ENCODE measurements around the gene UNC93A.
"Not testable (repeated sequence)": the region's sequence is repeated elsewhere in the genome, so short reads cannot be mapped to it uniquely, and the experiment has no call there.

The UNC93A gene

GRCh38 chr6:167309355-167310192 is 18.5 kb downstream of the UNC93A start:
- not testable (repeated sequence) for DNase-seq (ENCODE audit: low read depth)

GRCh38 chr6:167311286-167311685 is 20.2 kb downstream of the UNC93A start:
- DNase-seq (ENCODE audit: low read depth) = no peak

DNA sequence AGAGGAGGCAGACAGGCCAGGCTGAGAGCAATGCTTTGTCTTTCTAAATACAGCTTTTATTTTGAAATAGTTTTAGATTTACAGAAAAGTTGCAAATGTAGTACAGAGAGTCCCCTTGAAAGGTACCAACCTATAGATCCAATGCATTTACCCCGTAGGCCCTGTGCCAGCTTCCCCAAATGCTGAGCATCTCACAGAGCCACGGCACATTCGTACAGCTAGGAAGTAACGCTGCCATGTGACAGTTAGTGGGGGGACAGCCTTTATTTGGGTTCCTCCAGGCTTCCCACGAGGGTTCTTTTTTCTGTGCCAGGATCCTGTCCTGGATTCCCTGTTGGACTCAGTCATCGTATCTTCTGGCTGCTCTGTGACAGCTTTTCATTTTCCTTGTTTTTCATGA is 20.6 kb downstream of the UNC93A start:
- DNase-seq (ENCODE audit: low read depth) = not testable (repeated sequence)

DNA sequence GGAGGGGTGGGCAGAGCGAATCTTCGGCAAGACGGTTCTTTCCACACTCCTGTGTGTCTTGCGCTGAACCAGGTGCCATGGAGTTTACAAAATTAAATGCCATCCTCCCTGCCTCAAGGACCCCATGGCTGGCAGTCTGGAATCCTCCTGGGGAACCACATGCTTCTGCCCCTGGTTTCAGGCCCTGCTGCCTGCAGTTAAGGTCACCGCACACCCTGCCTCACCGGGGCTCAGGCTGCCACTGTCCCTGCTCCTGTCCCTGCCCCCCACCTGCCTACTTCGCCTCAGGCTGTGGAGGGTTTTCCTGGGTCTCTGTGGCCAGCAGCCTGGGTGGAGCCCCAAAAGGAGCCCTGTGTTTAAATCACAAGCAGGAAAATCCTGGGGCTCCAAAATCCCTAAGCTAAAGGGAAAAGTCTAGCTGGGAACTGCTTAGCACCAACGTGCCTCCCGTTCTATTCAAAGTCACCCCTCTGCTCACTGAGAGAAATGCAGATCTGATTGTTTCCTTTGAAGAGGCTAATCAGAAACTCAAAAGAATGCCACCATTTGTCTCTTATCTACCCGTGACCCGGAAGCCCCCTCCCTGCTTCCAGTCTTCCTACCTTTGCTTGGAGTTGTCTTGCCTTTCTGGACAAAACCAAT is 23.2 kb downstream of the UNC93A start:
- DNase-seq (ENCODE audit: low read depth) = no peak

GRCh38 chr6:167317172-167317571 is 26.1 kb downstream of the UNC93A start:
- DNase-seq (ENCODE audit: low read depth) = no peak

DNA sequence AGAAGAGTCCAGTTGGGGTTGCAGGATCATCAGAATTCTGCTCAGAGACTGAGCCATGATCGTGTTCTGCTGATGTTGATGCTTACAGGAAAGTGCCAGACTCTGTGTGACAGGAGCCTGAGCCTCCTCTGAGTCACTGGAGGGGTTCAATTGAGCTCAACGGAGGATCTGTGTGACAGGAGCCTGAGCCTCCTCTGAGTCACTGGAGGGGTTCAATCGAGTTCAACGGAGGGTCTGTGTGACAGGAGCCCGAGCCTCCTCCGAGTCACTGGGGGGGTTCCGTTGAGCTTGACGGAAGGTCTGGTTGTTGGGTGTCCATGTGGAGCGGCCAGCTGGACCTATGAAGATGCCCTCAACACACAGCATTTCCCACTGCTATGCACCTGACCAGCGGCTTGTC is 27.2 kb downstream of the UNC93A start:
- not testable (repeated sequence) for DNase-seq (ENCODE audit: low read depth)

DNA sequence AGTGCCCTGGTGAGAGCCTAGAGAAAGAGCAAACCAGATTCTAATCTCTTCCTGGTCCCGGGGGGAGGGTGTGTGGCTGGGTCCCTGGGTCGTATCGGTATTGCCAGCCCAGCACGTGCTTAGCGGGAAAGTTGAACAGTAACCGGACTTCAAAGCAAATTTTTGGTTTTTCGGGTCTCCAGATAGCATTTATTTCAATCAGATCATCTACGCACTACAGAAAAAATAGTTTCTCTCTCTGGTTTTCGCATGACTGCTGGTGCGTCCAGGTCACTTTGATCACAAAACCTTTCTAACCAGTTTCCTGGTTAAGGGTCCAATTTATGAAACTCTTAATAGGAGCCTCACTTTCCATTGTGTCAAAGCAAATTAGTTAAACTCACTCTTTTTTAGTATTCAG is 27.7 kb downstream of the UNC93A start:
- DNase-seq (ENCODE audit: low read depth) = not testable (repeated sequence)

GRCh38 chr6:167319856-167320753 is 29.0 kb downstream of the UNC93A start:
- not testable (repeated sequence) for DNase-seq (ENCODE audit: low read depth)

GRCh38 chr6:167320754-167321056 is 29.6 kb downstream of the UNC93A start:
- not testable (repeated sequence) for DNase-seq (ENCODE audit: low read depth)

- not testable (repeated sequence) for DNase-seq (ENCODE audit: low read depth)
These were observed 30.1 kb downstream of the UNC93A start for GRCh38 chr6:167321185-167321584.

- DNase-seq (ENCODE audit: low read depth) = no peak
These were observed 32.0 kb downstream of the UNC93A start for GRCh38 chr6:167323111-167323510.

DNA sequence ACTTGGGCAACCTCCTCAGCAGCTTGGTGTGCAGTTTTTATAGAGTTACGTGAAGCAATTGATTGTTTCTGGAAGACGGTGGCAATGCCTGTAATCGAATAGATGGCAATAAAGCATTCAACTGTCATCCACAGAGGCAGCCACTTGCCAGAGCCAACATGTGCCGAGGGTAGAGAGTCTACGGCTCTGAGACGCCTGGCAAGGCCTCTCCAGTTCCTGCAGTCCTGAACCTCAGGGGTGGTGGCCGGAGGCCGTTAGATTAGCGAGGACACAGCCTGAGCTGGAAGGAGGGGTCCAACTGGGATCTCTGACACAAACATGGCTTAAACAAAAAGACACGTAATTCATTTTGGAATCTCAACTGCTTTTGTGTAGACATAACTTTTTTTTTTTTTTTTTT is 33.0 kb downstream of the UNC93A start:
- DNase-seq (ENCODE audit: low read depth) = no peak

GRCh38 chr6:167325766-167326165 is 34.7 kb downstream of the UNC93A start:
- DNase-seq (ENCODE audit: low read depth) = no peak

DNA sequence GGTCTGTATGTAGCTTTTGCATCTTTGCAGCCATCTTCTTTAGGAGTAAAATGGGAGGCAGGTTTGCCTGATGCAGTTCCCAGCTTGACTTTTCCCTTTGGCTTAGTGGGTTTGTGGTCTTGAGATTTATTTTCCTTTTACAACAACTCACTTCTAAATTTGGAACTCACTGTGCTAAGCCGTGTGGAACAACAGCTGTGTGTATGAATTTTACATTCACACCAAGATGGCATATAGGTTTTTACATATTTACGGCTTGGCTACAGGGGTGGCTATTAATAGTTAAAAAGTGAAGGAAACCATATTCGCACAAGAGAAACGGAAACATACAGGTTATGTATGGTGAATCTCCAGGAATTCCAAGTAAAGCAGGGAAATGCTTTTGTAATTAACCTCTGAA is 36.3 kb downstream of the UNC93A start:
- DNase-seq (ENCODE audit: low read depth) = no peak

DNA sequence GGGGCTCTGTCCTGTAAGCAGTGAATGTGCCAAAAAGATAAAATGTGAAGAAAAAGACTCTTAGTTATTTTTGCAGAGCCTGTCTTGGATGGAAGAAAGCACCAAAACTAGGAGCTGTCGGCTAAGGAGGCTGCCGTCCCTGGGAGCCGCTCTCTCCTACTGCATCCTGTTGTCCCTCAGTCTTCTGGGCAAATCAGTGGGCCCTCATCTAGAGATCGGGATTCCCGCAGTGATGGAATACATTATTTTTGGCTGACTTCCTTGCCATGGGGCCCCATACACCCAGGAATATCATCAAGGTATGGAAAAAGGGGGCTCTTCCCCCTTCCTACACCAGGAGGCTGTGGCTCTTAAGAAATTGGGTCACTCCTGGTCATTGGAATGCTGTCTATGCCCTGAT is 37.0 kb downstream of the UNC93A start:
- DNase-seq (ENCODE audit: low read depth) = no peak

DNA sequence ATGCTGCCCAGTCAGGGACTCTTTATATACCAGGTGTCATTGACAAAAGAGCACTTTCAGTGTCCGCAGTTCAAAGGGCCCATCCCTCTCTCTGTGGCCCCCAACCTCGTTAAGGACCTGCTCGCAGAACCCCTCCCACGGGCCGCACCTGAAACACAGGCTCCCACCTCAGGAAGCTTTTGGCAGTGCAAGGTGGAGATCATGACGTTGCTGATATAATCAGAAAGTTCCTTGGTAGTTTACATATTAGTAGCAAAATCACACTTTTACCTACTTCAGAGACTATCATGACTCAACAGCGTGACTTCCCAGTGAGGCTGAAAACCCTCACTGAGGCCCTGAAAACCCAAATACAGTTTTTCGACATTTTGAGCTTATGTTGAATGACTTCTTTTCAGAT is 37.9 kb downstream of the UNC93A start:
- DNase-seq (ENCODE audit: low read depth) = no peak

- no peak for DNase-seq (ENCODE audit: low read depth)
These were observed 39.6 kb downstream of the UNC93A start for GRCh38 chr6:167330750-167331149.

GRCh38 chr6:167331565-167331964 is 40.5 kb downstream of the UNC93A start:
- DNase-seq (ENCODE audit: low read depth) = no peak

- no peak for DNase-seq (ENCODE audit: low read depth)
These were observed 45.9 kb downstream of the UNC93A start for GRCh38 chr6:167336844-167337630.

GRCh38 chr6:167337675-167338449 is 46.7 kb downstream of the UNC93A start:
- DNase-seq (ENCODE audit: low read depth) = no peak

GRCh38 chr6:167338541-167339117 is 47.5 kb downstream of the UNC93A start:
- DNase-seq (ENCODE audit: low read depth) = no peak
